ENCODE data around the gene JAK1.
A peak's percentile ranks its signal among the peaks of the same experiment; 100 is the strongest.

DNA sequence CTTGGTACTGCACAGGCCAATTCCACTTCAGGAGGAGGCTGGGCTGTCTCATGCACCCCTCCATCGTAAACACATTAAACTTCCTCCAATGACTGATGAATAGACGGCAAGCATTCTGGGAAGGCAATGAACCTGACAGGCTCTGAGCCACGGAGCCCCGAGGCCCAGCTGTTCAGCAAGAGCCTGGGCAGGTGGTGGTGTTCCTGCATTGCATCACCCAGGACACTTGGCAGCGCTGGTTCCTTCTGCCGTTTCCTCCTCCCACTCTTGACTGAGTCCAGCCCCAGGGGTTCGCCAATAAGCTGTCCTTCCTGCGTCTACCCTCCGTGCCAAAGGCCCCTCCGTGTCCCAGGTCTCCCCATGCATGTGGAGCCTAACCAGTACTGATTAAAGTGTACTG is 109.8 kb downstream of the JAK1 start:
- TF ChIP-seq, protein P1, sequence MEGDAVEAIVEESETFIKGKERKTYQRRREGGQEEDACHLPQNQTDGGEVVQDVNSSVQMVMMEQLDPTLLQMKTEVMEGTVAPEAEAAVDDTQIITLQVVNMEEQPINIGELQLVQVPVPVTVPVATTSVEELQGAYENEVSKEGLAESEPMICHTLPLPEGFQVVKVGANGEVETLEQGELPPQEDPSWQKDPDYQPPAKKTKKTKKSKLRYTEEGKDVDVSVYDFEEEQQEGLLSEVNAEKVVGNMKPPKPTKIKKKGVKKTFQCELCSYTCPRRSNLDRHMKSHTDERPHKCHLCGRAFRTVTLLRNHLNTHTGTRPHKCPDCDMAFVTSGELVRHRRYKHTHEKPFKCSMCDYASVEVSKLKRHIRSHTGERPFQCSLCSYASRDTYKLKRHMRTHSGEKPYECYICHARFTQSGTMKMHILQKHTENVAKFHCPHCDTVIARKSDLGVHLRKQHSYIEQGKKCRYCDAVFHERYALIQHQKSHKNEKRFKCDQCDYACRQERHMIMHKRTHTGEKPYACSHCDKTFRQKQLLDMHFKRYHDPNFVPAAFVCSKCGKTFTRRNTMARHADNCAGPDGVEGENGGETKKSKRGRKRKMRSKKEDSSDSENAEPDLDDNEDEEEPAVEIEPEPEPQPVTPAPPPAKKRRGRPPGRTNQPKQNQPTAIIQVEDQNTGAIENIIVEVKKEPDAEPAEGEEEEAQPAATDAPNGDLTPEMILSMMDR (conservative IDR thresholded peaks at IDR 0.05; ENCODE audit: low read depth in 2 of 2): 0 out of 4 replicates have a peak, but pooled peaks of 1 of the 2 experiments have one; percentile 17
- TF ChIP-seq EZH2phosphoT487 (IDR thresholded peaks at IDR 0.05; ENCODE audit: unreplicated experiment): no peak

Data from GM23338 (cell line).